PC-9 (cell line): Measurements from ENCODE around the gene CACNA1B. TPM values are rescaled to one million over a fixed set of nuclear protein-coding genes. Genes with fewer than 3 reads are reported as not detected.

ENCODE experiments used
- BruUV-seq: library from RNA; stranded (reverse); fragments of 400-500 nt; replicated peaks from 2 replicates; lab custom pipeline; 2021; lab: Mats Ljungman, UMichigan
- CTCF ChIA-PET: fragments of 300-600 bp; sonication (Branson Sonifier 250); formaldehyde crosslinking; loops from one replicate; lab custom pipeline; 2022; ENCODE audit warnings: antibody characterized with exemption; lab: Charles Lee
- POLR2A ChIA-PET: fragments of 300-600 bp; sonication (Branson Sonifier 250); formaldehyde crosslinking; loops from one replicate; lab custom pipeline; 2022; ENCODE audit warnings: antibody characterized with exemption; ENCODE audit not compliant: unreplicated experiment; lab: Charles Lee
- DNase-seq, 2 experiments: peaks; one replicate each; pipeline versions ENCODE4 v3.0.0 to v3.0.0-alpha.2; 2015 to 2022; ENCODE audit warnings: mixed read lengths in 1 of 2
- H2AFZ ChIP-seq: fragments of 200-600 bp; sonication (generic); 2 replicates; pipeline ENCODE4 v1.8.1; 2017; ENCODE audit warnings: antibody characterized with exemption
- H3F3A ChIP-seq: fragments of 200-600 bp; sonication (generic); 2 replicates; pipeline ENCODE4 v1.8.1; 2017; ENCODE audit warnings: antibody characterized with exemption, mild to moderate bottlenecking, low read depth; ENCODE audit not compliant: insufficient read depth
- H3K27ac ChIP-seq: fragments of 200-600 bp; sonication (generic); 2 replicates; pipeline ENCODE4 v1.6.1; 2016; ENCODE audit warnings: mixed run types
- H3K27me3 ChIP-seq: fragments of 200-600 bp; sonication (generic); 2 replicates; pipeline ENCODE4 v1.6.1; 2016; ENCODE audit warnings: low read depth, mixed run types; ENCODE audit not compliant: insufficient read depth
- H3K36me3 ChIP-seq: fragments of 200-600 bp; sonication (generic); 2 replicates; pipeline ENCODE4 v1.6.1; 2016; ENCODE audit warnings: low read depth, mixed run types
- H3K4me1 ChIP-seq: fragments of 200-600 bp; sonication (generic); replicated peaks from 2 replicates; pipeline ENCODE4 v1.6.1; 2016; ENCODE audit warnings: mixed run types; ENCODE audit not compliant: insufficient read depth
- H3K4me2 ChIP-seq: fragments of 200-600 bp; sonication (generic); 2 replicates; pipeline ENCODE4 v1.6.1; 2017; ENCODE audit warnings: mixed run types
- H3K4me3 ChIP-seq: fragments of 200-600 bp; sonication (generic); 2 replicates; pipeline ENCODE4 v1.6.1; 2016; ENCODE audit warnings: mixed run types
- H3K79me2 ChIP-seq: fragments of 200-600 bp; sonication (generic); 2 replicates; pipeline ENCODE4 v1.6.1; 2017; ENCODE audit warnings: low read depth, mixed run types
- H3K9me2 ChIP-seq: fragments of 200-600 bp; sonication (generic); 2 replicates; pipeline ENCODE4 v1.8.1; 2017; ENCODE audit warnings: mild to moderate bottlenecking; ENCODE audit not compliant: insufficient read depth
- H3K9me3 ChIP-seq: fragments of 200-600 bp; sonication (generic); 2 replicates; pipeline ENCODE4 v1.8.1; 2016; ENCODE audit warnings: low read depth; ENCODE audit not compliant: insufficient read depth
- H4K20me1 ChIP-seq: fragments of 200-600 bp; sonication (generic); 2 replicates; pipeline ENCODE4 v1.8.1; 2017; ENCODE audit not compliant: insufficient read depth
- CTCF ChIP-seq: fragments of 200-600 bp; sonication (generic); conservative IDR thresholded peaks from 2 replicates; pipeline ENCODE4 v1.6.1; 2017; ENCODE audit warnings: mixed run types, antibody characterized with exemption, mild to moderate bottlenecking, moderate library complexity
- EZH2 ChIP-seq: fragments of 200-600 bp; sonication (generic); IDR thresholded peaks from 2 replicates; pipeline ENCODE4 v1.8.0; 2017; ENCODE audit warnings: antibody characterized with exemption, low read depth
- intact Hi-C: fragments of 100-400 bp; cut with micrococcal nuclease; formaldehyde crosslinking; loops from one replicate; pipeline ENCODE4 v1.10.0; 2022; ENCODE audit not compliant: unreplicated experiment
- total RNA-seq: library from RNA; stranded (reverse); gene quantifications from 2 replicates; pipeline ENCODE4 v1.2.3, GENCODE V29; 2021

Gene CACNA1B
- total RNA-seq, 1 experiment from 2014 or later: not detected

- no peak for TF ChIP-seq EZH2
- no peak for TF ChIP-seq CTCF
- Histone ChIP-seq H3K36me3 (no peaks in the 10 kb centered on the region), H3K4me1 (no peaks in the 10 kb centered on the region), H3K9me2 (no peaks in the 10 kb centered on the region), H4K20me1 (no peaks in the 10 kb centered on the region), H3F3A (no peaks in the 10 kb centered on the region), H3K27me3 (peaks cover 31% of the 10 kb centered on the region), H3K27ac (no peak overlapping the region), H3K79me2 (no peaks in the 10 kb centered on the region), H3K4me3 (no peak overlapping the region), H3K9me3 (0 out of 2 replicates have a peak, but pooled peaks cover 6% of the 10 kb centered on the region), H2AFZ (no peak overlapping the region), H3K4me2 (no peak overlapping the region)
- POLR2A ChIA-PET: no interaction called here
- BruUV-seq: no TSS peak
- no peak for DNase-seq
- intact Hi-C loops: no loop called here
- CTCF ChIA-PET: no interaction called here
Observed at GRCh38 chr9:137851516-137852267, 25.9 kb upstream of the CACNA1B start.

GRCh38 chr9:137853392-137853995 lies 24.1 kb upstream of the CACNA1B start:
- no peak for TF ChIP-seq CTCF
- no peak for TF ChIP-seq EZH2
- H3K9me3 ChIP-seq: 0 out of 2 replicates have a peak, but pooled peaks cover 6% of the 10 kb centered on the region
- H3F3A ChIP-seq: no peaks in the 10 kb centered on the region
- no peak overlapping the region for H3K27ac ChIP-seq
- no peaks in the 10 kb centered on the region for H3K9me2 ChIP-seq
- CTCF ChIA-PET: no interaction called here
- no peaks in the 10 kb centered on the region for H4K20me1 ChIP-seq
- POLR2A ChIA-PET: no interaction called here
- intact Hi-C loops: no loop called here
- H3K4me2 ChIP-seq: no peak overlapping the region
- peaks cover 29% of the 10 kb centered on the region for H3K27me3 ChIP-seq
- H3K36me3 ChIP-seq: no peaks in the 10 kb centered on the region
- no peaks in the 10 kb centered on the region for H3K79me2 ChIP-seq
- no peak overlapping the region for H3K4me3 ChIP-seq
- no TSS peak for BruUV-seq
- no peak overlapping the region for H2AFZ ChIP-seq
- H3K4me1 ChIP-seq: no peaks in the 10 kb centered on the region
- no peak for DNase-seq

- H3K4me2 ChIP-seq: no peak overlapping the region
- H3K4me3 ChIP-seq: no peak overlapping the region
- no peak for DNase-seq
- ChIA-PET CTCF (no interaction called here), POLR2A (interaction anchor here (0.6 kb wide), 1 partner anchor 38 kb away, joined by 4 read pairs; no protein-coding TSS in a partner anchor)
- H3F3A ChIP-seq: no peaks in the 10 kb centered on the region
- no peaks in the 10 kb centered on the region for H3K9me2 ChIP-seq
- no peaks in the 10 kb centered on the region for H3K4me1 ChIP-seq
- H2AFZ ChIP-seq: no peak overlapping the region
- intact Hi-C loops: no loop called here
- H3K27ac ChIP-seq: no peak overlapping the region
- peaks cover 45% of the 10 kb centered on the region for H3K27me3 ChIP-seq
- H3K36me3 ChIP-seq: no peaks in the 10 kb centered on the region
- no peaks in the 10 kb centered on the region for H4K20me1 ChIP-seq
- 0 out of 2 replicates have a peak, but pooled peaks cover 2% of the 10 kb centered on the region for H3K9me3 ChIP-seq
- no peaks in the 10 kb centered on the region for H3K79me2 ChIP-seq
- TF ChIP-seq CTCF (no peak), EZH2 (no peak)
- no TSS peak for BruUV-seq
Observed at GRCh38 chr9:137860361-137860760, 17.2 kb upstream of the CACNA1B start.
